SIG-M5 (cell line): ENCODE measurements around the gene WASL.

ENCODE experiments used
- DNase-seq: peaks from one replicate; lab custom pipeline; 2025; lab: John Stamatoyannopoulos, UW

The WASL gene

GRCh38 chr7:123690550-123690949 lies 58.3 kb downstream of the WASL start:
- no peak for DNase-seq

- DNase-seq: no peak
Measured at GRCh38 chr7:123689250-123689649, 59.6 kb downstream of the WASL start.

- DNase-seq: no peak
Measured at GRCh38 chr7:123687727-123688126, 61.1 kb downstream of the WASL start.

- no peak for DNase-seq
Measured at GRCh38 chr7:123687161-123687560, 61.6 kb downstream of the WASL start.

GRCh38 chr7:123682690-123683089 lies 66.1 kb downstream of the WASL start:
- no peak for DNase-seq

GRCh38 chr7:123681561-123681960 lies 67.2 kb downstream of the WASL start:
- DNase-seq: no peak

GRCh38 chr7:123680580-123680979 lies 68.2 kb downstream of the WASL start:
- no peak for DNase-seq

- DNase-seq: no peak
Measured at GRCh38 chr7:123679614-123680013, 69.2 kb downstream of the WASL start.

- no peak for DNase-seq
Measured at GRCh38 chr7:123677061-123677715, 71.6 kb downstream of the WASL start.

- no peak for DNase-seq
Measured at GRCh38 chr7:123675181-123675473, 73.7 kb downstream of the WASL start.

- DNase-seq: no peak
Measured at GRCh38 chr7:123674399-123675180, 74.2 kb downstream of the WASL start.

- no peak for DNase-seq
Measured at GRCh38 chr7:123673752-123674398, 74.9 kb downstream of the WASL start.

GRCh38 chr7:123673137-123673732 lies 75.6 kb downstream of the WASL start:
- no peak for DNase-seq

GRCh38 chr7:123669485-123669884 lies 79.3 kb downstream of the WASL start:
- DNase-seq: no peak

GRCh38 chr7:123666492-123666891 lies 82.3 kb downstream of the WASL start:
- no peak for DNase-seq

GRCh38 chr7:123665896-123666295 lies 82.9 kb downstream of the WASL start:
- no peak for DNase-seq

GRCh38 chr7:123665157-123665556 lies 83.6 kb downstream of the WASL start:
- DNase-seq: no peak

GRCh38 chr7:123663200-123663599 lies 85.6 kb downstream of the WASL start:
- no peak for DNase-seq

GRCh38 chr7:123662755-123663154 lies 86.0 kb downstream of the WASL start:
- no peak for DNase-seq

- DNase-seq: no peak
Measured at GRCh38 chr7:123662293-123662692, 86.5 kb downstream of the WASL start.

GRCh38 chr7:123661765-123662164 lies 87.0 kb downstream of the WASL start:
- DNase-seq: no peak

GRCh38 chr7:123660514-123661354 lies 88.1 kb downstream of the WASL start:
- no peak for DNase-seq
